ENCODE measurements around the gene AGPAT4.
"Not testable (repeated sequence)": the region's sequence is repeated elsewhere in the genome, so short reads cannot be mapped to it uniquely, and the experiment has no call there.

The AGPAT4 gene

GRCh38 chr6:161198783-161199460 is 74.9 kb downstream of the AGPAT4 start:
- DNase-seq, result no peak

GRCh38 chr6:161198176-161198575 is 75.7 kb downstream of the AGPAT4 start:
- peak; percentile 29 to 34 for DNase-seq

- peak; percentile 73 to 78 for DNase-seq
These were observed 78.5 kb downstream of the AGPAT4 start for GRCh38 chr6:161195386-161195785.

GRCh38 chr6:161194374-161194773 is 79.5 kb downstream of the AGPAT4 start:
- no peak for DNase-seq

GRCh38 chr6:161192636-161193411 is 81.0 kb downstream of the AGPAT4 start:
- DNase-seq, result peak in 1 of 2 donors; percentile 6

- DNase-seq, result no peak
These were observed 82.2 kb downstream of the AGPAT4 start for GRCh38 chr6:161191671-161192070.

GRCh38 chr6:161191007-161191406 is 82.9 kb downstream of the AGPAT4 start:
- DNase-seq, result no peak

- DNase-seq, result peak; percentile 34 to 64
These were observed 84.0 kb downstream of the AGPAT4 start for GRCh38 chr6:161189891-161190290.

GRCh38 chr6:161188547-161189465 is 85.1 kb downstream of the AGPAT4 start:
- no peak for DNase-seq

- peak; percentile 94 to 98 for DNase-seq
These were observed 87.6 kb downstream of the AGPAT4 start for GRCh38 chr6:161186173-161186769.

GRCh38 chr6:161181121-161181520 is 92.7 kb downstream of the AGPAT4 start:
- DNase-seq, result no peak

GRCh38 chr6:161178155-161178554 is 95.7 kb downstream of the AGPAT4 start:
- DNase-seq, result not testable (repeated sequence)

- DNase-seq, result not testable (repeated sequence)
These were observed 97.4 kb downstream of the AGPAT4 start for GRCh38 chr6:161176428-161176827.

GRCh38 chr6:161172769-161173168 is 101.1 kb downstream of the AGPAT4 start:
- not testable (repeated sequence) for DNase-seq

- peak in 1 of 2 donors; percentile 19 for DNase-seq
These were observed 102.7 kb downstream of the AGPAT4 start for GRCh38 chr6:161171207-161171606.

- DNase-seq, result peak in 1 of 2 donors; percentile 14
These were observed 104.2 kb downstream of the AGPAT4 start for GRCh38 chr6:161169696-161170095.

GRCh38 chr6:161169035-161169434 is 104.8 kb downstream of the AGPAT4 start:
- DNase-seq, result no peak

- DNase-seq, result peak; percentile 18 to 36
These were observed 105.5 kb downstream of the AGPAT4 start for GRCh38 chr6:161168281-161168891.

GRCh38 chr6:161166677-161167076 is 107.2 kb downstream of the AGPAT4 start:
- DNase-seq, result no peak

GRCh38 chr6:161166176-161166575 is 107.7 kb downstream of the AGPAT4 start:
- no peak for DNase-seq

GRCh38 chr6:161164182-161164625 is 109.7 kb downstream of the AGPAT4 start:
- no peak for DNase-seq

Data from inflammatory macrophage (primary cell).